Neural cell (in vitro differentiated cells): ENCODE results near the gene FBL. TPM values are rescaled to one million over a fixed set of nuclear protein-coding genes. Genes with fewer than 3 reads are reported as not detected.

Source experiments
- H2AFZ ChIP-seq: fragments of 200-600, 300-800 bp; sonication (generic), shearing (Covaris generic); 2 replicates; pipeline ENCODE4 v1.6.0; 2014; ENCODE audit warnings: low read depth, mild to moderate bottlenecking, antibody characterized with exemption, low read length, moderate library complexity
- H3F3A ChIP-seq: fragments of 200-600 bp; shearing (Covaris generic); 2 replicates; pipeline ENCODE4 v1.6.1; 2016; ENCODE audit warnings: mild to moderate bottlenecking, moderate library complexity, mixed read lengths, antibody characterized with exemption, low read length; ENCODE audit not compliant: insufficient read depth, poor library complexity, severe bottlenecking
- H3K27ac ChIP-seq: fragments of 200-600, 300-800 bp; sonication (generic), shearing (Covaris generic); 2 replicates; pipeline ENCODE4 v1.5.1; 2014; ENCODE audit warnings: mild to moderate bottlenecking, low read length, moderate library complexity
- H3K27me3 ChIP-seq: fragments of 300-800, 200-600 bp; sonication (generic), shearing (Covaris generic); 2 replicates; pipeline ENCODE4 v1.6.0; 2014; ENCODE audit warnings: mild to moderate bottlenecking, low read depth, low read length, moderate library complexity; ENCODE audit not compliant: insufficient read depth
- H3K36me3 ChIP-seq: fragments of 300-800, 200-600 bp; sonication (generic), shearing (Covaris generic); 2 replicates; pipeline ENCODE4 v1.5.1; 2014; ENCODE audit warnings: mild to moderate bottlenecking, antibody characterized with exemption, low read length, moderate library complexity; ENCODE audit not compliant: insufficient read depth
- H3K4me2 ChIP-seq: fragments of 300-800, 200-600 bp; sonication (generic), shearing (Covaris generic); 2 replicates; pipeline ENCODE4 v1.6.0; 2014; ENCODE audit warnings: mild to moderate bottlenecking, low read length
- H3K4me3 ChIP-seq: fragments of 300-800, 200-600 bp; sonication (generic), shearing (Covaris generic); 2 replicates; pipeline ENCODE4 v1.5.1; 2014; ENCODE audit warnings: mild to moderate bottlenecking, low read length, moderate library complexity
- H3K79me2 ChIP-seq: fragments of 200-600 bp; shearing (Covaris generic); replicated peaks from 2 replicates; pipeline ENCODE4 v1.6.0; 2014; ENCODE audit warnings: mild to moderate bottlenecking, low read length, moderate library complexity; ENCODE audit not compliant: insufficient read depth
- H3K9ac ChIP-seq: fragments of 300-800, 200-600 bp; sonication (generic), shearing (Covaris generic); 2 replicates; pipeline ENCODE4 v1.6.1; 2016; ENCODE audit warnings: mild to moderate bottlenecking, low read length, mixed read lengths
- H3K9me2 ChIP-seq: fragments of 200-600 bp; shearing (Covaris generic); 2 replicates; pipeline ENCODE4 v1.6.1; 2016; ENCODE audit warnings: mild to moderate bottlenecking, low read length, mixed read lengths; ENCODE audit not compliant: insufficient read depth
- H3K9me3 ChIP-seq: fragments of 200-600, 300-800 bp; sonication (generic), shearing (Covaris generic); 2 replicates; pipeline ENCODE4 v1.6.1; 2016; ENCODE audit warnings: mild to moderate bottlenecking, mixed run types, low read length, moderate library complexity, mixed read lengths
- H4K20me1 ChIP-seq: fragments of 200-600 bp; shearing (Covaris generic); 2 replicates; pipeline ENCODE4 v1.6.1; 2016; ENCODE audit warnings: mild to moderate bottlenecking, mixed run types; ENCODE audit not compliant: insufficient read depth
- CTCF ChIP-seq: fragments of 450-650 bp; IDR thresholded peaks from 2 replicates; pipeline ENCODE4 v1.5.1; 2014; ENCODE audit warnings: antibody characterized with exemption, mild to moderate bottlenecking, moderate library complexity; ENCODE audit not compliant: poor library complexity, severe bottlenecking
- EP300 ChIP-seq: fragments of 450-650 bp; conservative IDR thresholded peaks from 2 replicates; pipeline ENCODE4 v1.6.1; 2014; ENCODE audit warnings: antibody characterized with exemption, mild to moderate bottlenecking, moderate library complexity; ENCODE audit not compliant: poor library complexity, severe bottlenecking
- EZH2 ChIP-seq: fragments of 200-600, 300-800 bp; shearing (Covaris generic), sonication (generic); IDR thresholded peaks from 2 replicates; pipeline ENCODE4 v1.6.1; 2014; ENCODE audit warnings: antibody characterized with exemption, low read length, borderline replicate concordance, mild to moderate bottlenecking; ENCODE audit not compliant: insufficient read depth, poor library complexity, severe bottlenecking
- MXI1 ChIP-seq: fragments of 450-650 bp; conservative IDR thresholded peaks from 2 replicates; pipeline ENCODE4 v1.6.1; 2014; ENCODE audit warnings: antibody characterized with exemption, mild to moderate bottlenecking; ENCODE audit not compliant: poor library complexity, severe bottlenecking
- POLR2AphosphoS5 ChIP-seq: IDR thresholded peaks from 2 replicates; pipeline ENCODE4 v1.6.1; 2012
- RAD21 ChIP-seq: fragments of 450-650 bp; conservative IDR thresholded peaks from 2 replicates; pipeline ENCODE4 v1.6.1; 2014; ENCODE audit warnings: antibody characterized with exemption, mild to moderate bottlenecking, moderate library complexity
- REST ChIP-seq: IDR thresholded peaks from 2 replicates; pipeline ENCODE4 v1.6.1; 2012; ENCODE audit warnings: borderline replicate concordance
- SMC3 ChIP-seq: fragments of 450-650 bp; conservative IDR thresholded peaks from 2 replicates; pipeline ENCODE4 v1.6.1; 2014; ENCODE audit warnings: antibody characterized with exemption, mild to moderate bottlenecking, moderate library complexity; ENCODE audit not compliant: poor library complexity
- TAF1 ChIP-seq: IDR thresholded peaks from 2 replicates; pipeline ENCODE4 v1.6.1; 2012; ENCODE audit warnings: low read depth
- polyA plus RNA-seq: library from polyadenylated mRNA; depleted of rRNA; stranded (reverse); fragments of >200 nt; gene quantifications from 2 replicates; pipeline ENCODE4 v1.2.3, GENCODE V29; 2014

The FBL gene
- polyA plus RNA-seq, 1 donor from 2014 or later, result 84.7 TPM

DNA sequence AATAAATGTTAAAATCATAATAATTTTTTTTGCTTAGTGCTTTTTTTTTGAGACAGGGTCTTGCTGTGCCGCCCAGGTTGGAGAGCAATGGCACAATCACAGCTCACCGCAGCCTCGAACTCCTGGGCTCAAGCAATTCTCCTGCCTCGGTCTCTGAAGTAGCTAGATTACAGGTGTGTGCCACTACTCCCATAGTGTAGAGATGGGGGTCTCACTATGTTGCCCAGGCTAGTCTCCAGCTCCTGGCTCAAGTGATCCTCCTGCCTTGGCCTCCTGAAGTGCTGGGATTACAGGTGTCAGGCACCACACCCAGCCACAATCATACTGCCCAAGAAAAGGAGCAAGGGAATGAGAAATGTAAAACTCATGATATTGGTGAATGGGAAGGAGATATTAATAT is 5.1 kb downstream of the FBL start:
- H3K9me2 ChIP-seq, result no peaks in the 10 kb centered on the region
- H3F3A ChIP-seq, result no peaks in the 10 kb centered on the region
- H3K27me3 ChIP-seq, result no peaks in the 10 kb centered on the region
- no peaks in the 10 kb centered on the region for H3K36me3 ChIP-seq
- H3K4me3 ChIP-seq, result no peak overlapping the region
- no peak overlapping the region for H3K9ac ChIP-seq
- H3K79me2 ChIP-seq, result peaks cover 33% of the 10 kb centered on the region
- H3K27ac ChIP-seq, result no peak overlapping the region
- no peaks in the 10 kb centered on the region for H4K20me1 ChIP-seq
- no peak overlapping the region for H2AFZ ChIP-seq
- H3K9me3 ChIP-seq, result no peaks in the 10 kb centered on the region
- H3K4me2 ChIP-seq, result no peak overlapping the region
- TF ChIP-seq SMC3 (no peak), EZH2 (no peak), TAF1 (no peak), POLR2AphosphoS5 (no peak), EP300 (no peak), MXI1 (no peak), REST (no peak)

DNA sequence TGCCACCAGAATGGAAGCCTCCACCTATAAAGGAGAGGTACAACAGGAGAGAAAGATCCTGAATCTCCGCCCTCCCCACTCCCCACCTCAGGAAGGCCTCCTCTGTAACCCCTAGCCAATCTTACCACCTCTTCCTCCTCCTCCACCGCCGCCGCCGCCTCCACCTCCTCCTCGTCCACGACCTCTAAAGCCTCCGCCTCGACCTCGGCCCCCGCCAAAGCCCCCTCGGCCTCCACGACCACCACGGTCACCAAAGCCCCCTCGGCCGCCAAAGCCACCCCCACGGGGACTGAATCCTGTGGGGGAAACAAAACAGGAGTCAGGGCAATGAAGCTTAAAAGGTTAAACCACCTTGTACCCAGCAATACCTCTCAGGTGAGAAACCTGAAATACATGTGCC is 5.7 kb downstream of the FBL start:
- Histone ChIP-seq H3K79me2 (peaks cover 33% of the 10 kb centered on the region), H3K9ac (no peak overlapping the region), H2AFZ (no peak overlapping the region), H4K20me1 (no peaks in the 10 kb centered on the region), H3F3A (no peaks in the 10 kb centered on the region), H3K4me2 (no peak overlapping the region), H3K27me3 (no peaks in the 10 kb centered on the region), H3K36me3 (no peaks in the 10 kb centered on the region), H3K9me3 (no peaks in the 10 kb centered on the region), H3K27ac (no peak overlapping the region), H3K9me2 (no peaks in the 10 kb centered on the region), H3K4me3 (no peak overlapping the region)
- TF ChIP-seq CTCF (no peak), RAD21 (no peak), REST (no peak), SMC3 (no peak), TAF1 (no peak), EZH2 (no peak), EP300 (no peak), MXI1 (no peak), POLR2AphosphoS5 (no peak)
